IPS-NIHi7 (cell line): ENCODE results near the gene MMP25.
"Not testable (repeated sequence)": the region's sequence is repeated elsewhere in the genome, so short reads cannot be mapped to it uniquely, and the experiment has no call there.

ENCODE experiments used
- DNase-seq: peaks from one replicate; pipeline ENCODE4 v3.0.0; 2012; ENCODE audit warnings: mixed read lengths; ENCODE audit errors: extremely low spot score

MMP25 gene

GRCh38 chr16:3054965-3055733 lies 8.8 kb downstream of the MMP25 start:
- no peak for DNase-seq

- DNase-seq, result not testable (repeated sequence)
These were observed 9.4 kb downstream of the MMP25 start for GRCh38 chr16:3055734-3056115.

DNA sequence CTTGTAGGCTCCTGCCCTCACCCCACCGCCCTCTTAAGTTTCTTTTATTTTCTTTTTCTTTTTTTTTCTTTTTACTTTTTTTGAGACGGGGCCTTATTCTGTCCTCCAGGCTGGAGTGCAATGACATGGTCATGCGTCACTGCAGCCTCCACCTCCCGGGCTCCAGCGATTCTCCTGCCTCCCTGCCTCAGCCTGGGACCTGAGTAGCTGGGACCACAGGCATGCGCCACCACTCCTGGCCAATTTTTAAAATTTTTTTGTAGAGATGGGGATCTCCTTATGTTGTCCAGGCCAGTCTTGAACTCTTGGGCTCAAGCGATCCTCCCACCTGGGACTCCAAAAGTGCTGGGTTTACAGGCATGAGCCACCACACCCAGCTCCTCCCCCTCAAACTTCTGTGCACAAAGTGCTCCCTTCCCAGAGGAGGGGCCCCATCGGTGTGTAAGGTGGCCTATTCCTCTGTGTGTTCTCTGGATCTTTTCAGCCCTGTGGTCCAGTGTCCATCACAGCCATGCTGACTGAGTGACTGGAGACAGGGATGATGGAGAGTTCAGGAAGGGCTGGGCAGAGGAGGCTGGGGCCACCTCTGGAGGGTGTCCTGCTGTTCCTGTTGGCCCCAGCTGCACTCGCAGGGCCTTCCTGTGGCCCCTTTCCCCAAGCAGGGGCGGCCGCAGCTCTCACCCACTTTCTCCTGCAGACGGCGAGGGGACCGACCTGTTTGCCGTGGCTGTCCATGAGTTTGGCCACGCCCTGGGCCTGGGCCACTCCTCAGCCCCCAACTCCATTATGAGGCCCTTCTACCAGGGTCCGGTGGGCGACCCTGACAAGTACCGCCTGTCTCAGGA lies 10.2 kb downstream of the MMP25 start:
- DNase-seq, result no peak

- DNase-seq, result no peak
These were observed 11.1 kb downstream of the MMP25 start for GRCh38 chr16:3057181-3058138.

DNA sequence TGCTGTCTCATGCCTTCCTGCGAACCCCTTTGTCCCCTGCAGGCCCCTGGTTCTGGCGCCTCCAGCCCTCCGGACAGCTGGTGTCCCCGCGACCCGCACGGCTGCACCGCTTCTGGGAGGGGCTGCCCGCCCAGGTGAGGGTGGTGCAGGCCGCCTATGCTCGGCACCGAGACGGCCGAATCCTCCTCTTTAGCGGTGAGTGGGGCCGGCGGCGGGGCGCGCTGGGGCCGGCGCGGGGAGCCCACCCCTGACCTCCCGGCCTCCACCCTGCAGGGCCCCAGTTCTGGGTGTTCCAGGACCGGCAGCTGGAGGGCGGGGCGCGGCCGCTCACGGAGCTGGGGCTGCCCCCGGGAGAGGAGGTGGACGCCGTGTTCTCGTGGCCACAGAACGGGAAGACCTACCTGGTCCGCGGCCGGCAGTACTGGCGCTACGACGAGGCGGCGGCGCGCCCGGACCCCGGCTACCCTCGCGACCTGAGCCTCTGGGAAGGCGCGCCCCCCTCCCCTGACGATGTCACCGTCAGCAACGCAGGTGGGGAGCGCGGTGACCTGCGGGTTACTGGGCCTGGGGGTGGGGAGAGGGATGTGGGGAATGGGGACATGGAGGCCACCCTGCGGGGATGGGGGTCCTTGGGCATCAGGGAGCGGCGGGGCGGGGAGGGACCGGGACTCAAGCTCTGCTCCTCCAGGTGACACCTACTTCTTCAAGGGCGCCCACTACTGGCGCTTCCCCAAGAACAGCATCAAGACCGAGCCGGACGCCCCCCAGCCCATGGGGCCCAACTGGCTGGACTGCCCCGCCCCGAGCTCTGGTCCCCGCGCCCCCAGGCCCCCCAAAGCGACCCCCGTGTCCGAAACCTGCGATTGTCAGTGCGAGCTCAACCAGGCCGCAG lies 12.0 kb downstream of the MMP25 start:
- DNase-seq, result peak; percentile 77

- peak; percentile 95 for DNase-seq
These were observed 12.8 kb downstream of the MMP25 start for GRCh38 chr16:3059041-3059722.

- DNase-seq, result no peak
These were observed 13.4 kb downstream of the MMP25 start for GRCh38 chr16:3059723-3060242.

DNA sequence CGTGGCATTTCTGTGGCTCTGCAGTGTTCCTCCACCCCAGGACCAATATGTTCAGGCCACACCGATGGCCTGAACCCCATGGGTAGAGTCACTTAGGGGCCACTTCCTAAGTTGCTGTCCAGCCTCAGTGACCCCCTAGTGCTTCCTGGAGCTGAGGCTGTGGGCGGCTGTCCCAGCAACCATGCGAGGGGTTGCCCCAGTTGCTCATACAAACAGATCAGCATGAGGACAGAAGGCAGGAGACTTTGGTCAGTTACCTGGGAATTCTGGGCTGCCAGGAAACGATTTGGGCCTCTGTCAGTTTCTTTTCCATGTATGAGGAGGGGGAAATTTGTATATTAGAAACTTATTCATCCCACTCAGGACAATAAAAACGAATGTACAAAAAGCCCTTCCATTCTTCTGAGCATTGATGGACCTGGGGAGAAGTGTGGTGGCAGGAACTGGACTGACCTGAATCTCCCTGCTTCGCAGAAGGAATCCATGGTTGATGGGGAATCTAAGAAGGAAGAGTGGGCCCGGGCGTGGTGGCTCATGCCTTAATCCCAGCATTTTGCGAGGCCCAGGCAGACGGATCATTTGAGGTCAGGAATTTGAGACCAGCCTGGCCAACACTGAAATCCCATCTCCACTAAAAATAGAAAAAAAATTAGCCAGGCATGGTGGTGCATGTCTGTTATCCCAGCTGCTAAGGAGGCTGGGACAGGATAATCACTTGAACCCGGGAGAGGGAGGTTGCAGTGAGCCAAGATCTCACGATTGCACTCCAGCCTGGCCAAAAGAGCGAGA lies 14.2 kb downstream of the MMP25 start:
- no peak for DNase-seq

GRCh38 chr16:3062553-3062952 lies 16.2 kb downstream of the MMP25 start:
- no peak for DNase-seq

DNA sequence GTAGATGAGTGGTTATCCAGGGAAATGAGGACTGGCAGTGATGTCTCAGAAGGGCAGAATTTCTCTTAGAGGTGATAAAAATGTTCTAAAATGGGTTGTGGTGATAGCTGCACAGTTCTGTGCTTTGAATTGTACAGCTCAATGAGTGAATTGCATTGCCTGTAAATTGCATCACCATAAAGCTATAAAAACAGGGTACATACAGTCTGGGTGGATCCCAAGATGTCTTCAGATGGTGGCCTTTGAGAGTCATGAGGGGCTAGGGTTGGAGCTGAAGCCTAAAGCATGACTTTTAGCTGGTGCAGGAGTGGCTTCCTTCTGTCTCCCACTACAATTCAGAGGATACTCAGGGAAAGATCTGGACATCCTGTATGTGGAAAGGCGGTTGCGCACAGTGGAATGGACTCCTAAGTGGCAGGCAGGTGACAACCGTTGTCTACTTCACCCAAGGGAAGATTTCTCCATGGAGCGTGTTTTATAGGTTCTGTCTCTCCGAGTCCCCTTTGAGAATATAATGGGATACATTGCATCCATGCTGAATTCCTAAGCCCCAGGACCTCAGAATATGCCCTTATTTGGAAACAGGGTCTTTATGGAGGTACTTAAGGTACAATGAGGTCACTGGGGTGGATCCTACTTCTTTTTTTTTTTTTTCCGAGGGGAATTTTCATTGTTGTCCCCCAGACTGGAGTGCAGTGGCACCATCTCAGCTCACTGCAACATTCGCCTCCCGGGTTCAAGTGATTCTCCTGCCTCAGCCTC lies 17.4 kb downstream of the MMP25 start:
- no peak for DNase-seq

GRCh38 chr16:3065069-3065741 lies 18.8 kb downstream of the MMP25 start, which contains the start of gene IL32:
TSS of gene IL32 (plus strand) at chr16:3065640. CDS start at chr16:3065812, 172 bp downstream.
- DNase-seq, result peak; percentile 42

- DNase-seq, result no peak
These were observed 19.5 kb downstream of the MMP25 start for GRCh38 chr16:3065742-3066439.

DNA sequence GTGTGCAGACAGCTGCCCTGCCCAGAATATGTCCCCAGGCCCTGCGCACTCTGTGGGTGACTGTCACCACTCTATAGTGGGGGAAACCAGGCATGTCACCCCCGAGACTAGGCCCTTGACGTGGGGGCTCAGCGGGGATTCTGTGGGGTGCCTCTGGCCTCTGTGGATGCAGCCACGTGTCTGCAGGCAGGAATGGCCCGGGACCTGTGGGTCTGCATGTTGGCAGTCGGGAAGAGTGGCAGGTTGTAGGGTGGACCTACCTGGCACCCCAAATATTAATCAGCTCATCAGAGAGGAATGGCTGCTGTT lies 20.0 kb downstream of the MMP25 start:
- DNase-seq, result no peak

DNA sequence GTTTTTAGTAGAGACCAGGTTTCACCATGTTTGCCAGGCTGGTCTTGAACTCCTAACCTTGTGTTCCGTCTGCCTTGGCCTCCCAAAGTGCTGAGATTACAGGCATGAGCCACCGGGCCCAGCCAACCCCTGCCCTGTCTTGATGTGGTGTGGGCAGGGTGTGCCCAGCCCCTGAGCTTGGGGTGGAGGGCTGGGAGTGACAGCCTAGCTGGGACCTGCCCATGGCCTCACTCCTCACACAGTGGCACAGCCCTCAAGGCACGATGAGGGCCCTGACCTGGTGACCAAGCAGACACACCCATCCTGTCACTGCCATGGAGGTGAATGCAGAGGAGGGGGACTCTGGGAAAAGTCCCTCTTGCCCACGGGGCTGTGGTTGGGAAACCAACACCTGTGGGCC lies 22.1 kb downstream of the MMP25 start:
- DNase-seq, result no peak

DNA sequence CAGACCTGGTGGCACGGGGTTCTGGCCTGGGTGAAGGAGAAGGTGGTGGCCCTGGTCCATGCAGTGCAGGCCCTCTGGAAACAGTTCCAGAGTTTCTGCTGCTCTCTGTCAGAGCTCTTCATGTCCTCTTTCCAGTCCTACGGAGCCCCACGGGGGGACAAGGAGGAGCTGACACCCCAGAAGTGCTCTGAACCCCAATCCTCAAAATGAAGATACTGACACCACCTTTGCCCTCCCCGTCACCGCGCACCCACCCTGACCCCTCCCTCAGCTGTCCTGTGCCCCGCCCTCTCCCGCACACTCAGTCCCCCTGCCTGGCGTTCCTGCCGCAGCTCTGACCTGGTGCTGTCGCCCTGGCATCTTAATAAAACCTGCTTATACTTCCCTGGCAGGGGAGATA lies 22.8 kb downstream of the MMP25 start:
- not testable (repeated sequence) for DNase-seq

- DNase-seq, result no peak
These were observed 24.3 kb downstream of the MMP25 start for GRCh38 chr16:3070608-3071111.

DNA sequence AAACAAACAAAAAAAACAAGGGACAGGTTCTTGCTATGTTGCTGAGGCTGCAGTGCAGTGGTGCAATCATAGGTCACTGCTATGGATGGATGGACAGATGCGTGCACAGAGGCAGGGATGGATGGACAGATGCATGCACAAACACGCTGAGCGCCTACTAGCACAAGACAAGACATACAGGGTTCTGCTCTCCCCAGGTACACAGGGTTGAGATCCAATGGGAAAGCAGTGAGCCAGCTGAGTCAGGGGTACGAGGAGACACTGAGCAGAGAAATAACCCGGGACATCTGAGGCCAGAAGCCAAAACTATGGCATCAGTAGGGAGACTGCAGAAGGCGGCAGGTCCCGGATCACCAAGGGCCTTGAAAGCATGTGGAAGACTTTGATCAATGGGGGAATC lies 25.3 kb downstream of the MMP25 start:
- DNase-seq, result no peak
